Globus pallidus (tissue), 1 donor: ENCODE data around the gene MSL3B.

Experiments
- DNase-seq: peaks from one replicate; pipeline ENCODE4 v3.0.0-alpha.2; 2015; ENCODE audit warnings: low spot score

Gene MSL3B

GRCh38 chr2:233832414-233832813, 35.8 kb downstream of the MSL3B start:
- DNase-seq = no peak

GRCh38 chr2:233831861-233832260, 36.3 kb downstream of the MSL3B start:
- DNase-seq = no peak

GRCh38 chr2:233831011-233831721, 37.0 kb downstream of the MSL3B start:
- no peak for DNase-seq

GRCh38 chr2:233830111-233830802, 37.9 kb downstream of the MSL3B start:
- DNase-seq = no peak

- DNase-seq = no peak
Measured at GRCh38 chr2:233829193-233830110, 38.7 kb downstream of the MSL3B start.

- DNase-seq = no peak
Measured at GRCh38 chr2:233828546-233829192, 39.5 kb downstream of the MSL3B start.

GRCh38 chr2:233824373-233824772, 43.8 kb downstream of the MSL3B start:
- no peak for DNase-seq

GRCh38 chr2:233823731-233824121, 44.5 kb downstream of the MSL3B start:
- DNase-seq = no peak

GRCh38 chr2:233822781-233823730, 45.1 kb downstream of the MSL3B start:
- no peak for DNase-seq

- DNase-seq = no peak
Measured at GRCh38 chr2:233822101-233822771, 46.0 kb downstream of the MSL3B start.

- DNase-seq = no peak
Measured at GRCh38 chr2:233821709-233822100, 46.5 kb downstream of the MSL3B start.

GRCh38 chr2:233821196-233821595, 47.0 kb downstream of the MSL3B start:
- DNase-seq = no peak

GRCh38 chr2:233820774-233821105, 47.4 kb downstream of the MSL3B start:
- no peak for DNase-seq

GRCh38 chr2:233819884-233820773, 48.1 kb downstream of the MSL3B start:
- no peak for DNase-seq

- no peak for DNase-seq
Measured at GRCh38 chr2:233818639-233819621, 49.3 kb downstream of the MSL3B start.

GRCh38 chr2:233817995-233818638, 50.1 kb downstream of the MSL3B start:
- DNase-seq = no peak

GRCh38 chr2:233817361-233817911, 50.8 kb downstream of the MSL3B start:
- no peak for DNase-seq
